Heart right ventricle (tissue), 16 donors: ENCODE data around the gene RPRD2. TPM values are rescaled to one million over a fixed set of nuclear protein-coding genes. Genes with fewer than 3 reads are reported as not detected.

ENCODE experiments used
- ATAC-seq, 8 donors: fragments of 200-7000 bp; cut with Tn5 transposase; one replicate each; pipeline ENCODE4 v1.9.1; 2020; ENCODE audit warnings: mild to moderate bottlenecking in 8 of 8, moderate library complexity in 8 of 8, moderate number of reproducible peaks in 1 of 8
- DNase-seq, 2 donors: peaks; one replicate each; pipeline ENCODE4 v3.0.0-alpha.2; 2020
- H3K27ac ChIP-seq, 10 donors: fragments of 200-600 bp; sonication (generic) in 2 of 10; one replicate each; pipeline versions ENCODE4 v1.5.0 to v1.8.0; 2020 to 2022; ENCODE audit warnings: mild to moderate bottlenecking in 3 of 10
- H3K27me3 ChIP-seq, 7 donors: fragments of 200-600 bp; one replicate each; pipeline ENCODE4 v1.8.0; 2021 to 2022; ENCODE audit warnings: mild to moderate bottlenecking in 2 of 7
- H3K36me3 ChIP-seq, 9 donors: fragments of 200-600 bp; sonication (generic) in 1 of 9; one replicate each; pipeline versions ENCODE4 v1.5.0 to v1.8.0; 2020 to 2022; ENCODE audit warnings: mild to moderate bottlenecking in 2 of 9
- H3K4me1 ChIP-seq, 9 donors: fragments of 200-600 bp; sonication (generic) in 1 of 9; one replicate each; pipeline versions ENCODE4 v1.5.0 to v1.8.0; 2020 to 2022; ENCODE audit warnings: mild to moderate bottlenecking in 4 of 9
- H3K4me3 ChIP-seq, 10 donors: fragments of 200-600 bp; sonication (generic) in 2 of 10; one replicate each; pipeline versions ENCODE4 v1.5.0 to v1.8.0; 2020 to 2022; ENCODE audit warnings: mild to moderate bottlenecking in 7 of 10, moderate library complexity in 2 of 10
- H3K9me3 ChIP-seq, 11 donors: fragments of 200-600 bp in 10 of 11; sonication (generic) in 2 of 11; one replicate each; pipeline versions ENCODE4 v1.5.0 to v1.8.0; 2013 to 2022; ENCODE audit warnings: mild to moderate bottlenecking in 2 of 11, control low read depth in 1 of 11, moderate library complexity in 1 of 11
- WGBS, 2 donors: extraction: QIAGEN DNeasy Blood & Tissue Kit; methylation state at CpG; one replicate each; pipeline ENCODE4 v1.1.7; 2013; ENCODE audit warnings: inconsistent platforms in 1 of 2; 5-methylcytosine and 5-hydroxymethylcytosine counted together
- intact Hi-C, 10 donors: fragments of 100-400 bp; cut with DNase I; formaldehyde crosslinking; loops; one replicate each; pipeline versions ENCODE4 v1.11.1 to v1.14.2; 2022
- polyA plus RNA-seq, 2 donors: library from polyadenylated mRNA; stranded (reverse); fragments of 200-250 nt; gene quantifications; one replicate each; pipeline ENCODE4 v1.2.3, GENCODE V29; 2013
- total RNA-seq, 10 donors: library from RNA; stranded (reverse); fragmentation: NEBNext Ultra II Directional in 3 of 10; extraction: Animal tissue kit (Norgen Biotek cat#: 25700) in 3 of 10; gene quantifications; one replicate each; pipeline versions ENCODE4 v1.2.1 to v1.2.4, GENCODE V29; 2021 to 2023
- TF ChIP-seq, protein P1 (sequence below), 9 donors: fragments of 200-600 bp; sonication (generic) in 2 of 9; IDR thresholded peaks; one replicate each; pipeline versions ENCODE4 v1.5.0 to v1.8.0; 2021 to 2022; ENCODE audit warnings: antibody characterized with exemption in 9 of 9, mild to moderate bottlenecking in 5 of 9, moderate library complexity in 1 of 9
- donor health status: Arrhythmogenic right ventricular cardiomyopathy.
- donor health status: ischemic (EF 13 %, LVEDD 7.1; RV severe dilation, severe dysfunction).
- donor health status: healthy with polysubstance abuse.
- donor health status: DM: no; HTN: yes; CAD: no.
- donor health status: DM: no; HTN: no; CAD: no.
- donor health status: ischemic (EF 25% LVEDD 6.9; RV normal size, moderate dysfunction).
- donor health status: ischemic (EF 25% LVEDD 5.7; RV mildly dilated, moderate dysfunction).
- donor health status: healthy.
- donor health status: DM: yes; HTN: yes; CAD: no.
- donor health status: Ischemic cardiomyopathy.
- donor health status: ischemic (EF 35%, LVEDD 5.7; RV mildly dilated, moderate dysfunction).
- donor health status: nonischemic (EF 11% LVEDD 7.7; RV severe dilation, severe dysfunction).
- donor health status: DM: yes; HTN: yes; CAD: no.
- donor health status: PGD.
- donor health status: ischemic (EF 29% LVEDD 5.4; RV normal size, mild dysfunction).
- donor health status: nonischemic (EF 23%, LVEDD 6.1; RV moderate dilation, normal function).

The RPRD2 gene
- total and polyA plus RNA-seq, 12 donors: 4.0 to 34.5 (median 27.9) TPM

DNA sequence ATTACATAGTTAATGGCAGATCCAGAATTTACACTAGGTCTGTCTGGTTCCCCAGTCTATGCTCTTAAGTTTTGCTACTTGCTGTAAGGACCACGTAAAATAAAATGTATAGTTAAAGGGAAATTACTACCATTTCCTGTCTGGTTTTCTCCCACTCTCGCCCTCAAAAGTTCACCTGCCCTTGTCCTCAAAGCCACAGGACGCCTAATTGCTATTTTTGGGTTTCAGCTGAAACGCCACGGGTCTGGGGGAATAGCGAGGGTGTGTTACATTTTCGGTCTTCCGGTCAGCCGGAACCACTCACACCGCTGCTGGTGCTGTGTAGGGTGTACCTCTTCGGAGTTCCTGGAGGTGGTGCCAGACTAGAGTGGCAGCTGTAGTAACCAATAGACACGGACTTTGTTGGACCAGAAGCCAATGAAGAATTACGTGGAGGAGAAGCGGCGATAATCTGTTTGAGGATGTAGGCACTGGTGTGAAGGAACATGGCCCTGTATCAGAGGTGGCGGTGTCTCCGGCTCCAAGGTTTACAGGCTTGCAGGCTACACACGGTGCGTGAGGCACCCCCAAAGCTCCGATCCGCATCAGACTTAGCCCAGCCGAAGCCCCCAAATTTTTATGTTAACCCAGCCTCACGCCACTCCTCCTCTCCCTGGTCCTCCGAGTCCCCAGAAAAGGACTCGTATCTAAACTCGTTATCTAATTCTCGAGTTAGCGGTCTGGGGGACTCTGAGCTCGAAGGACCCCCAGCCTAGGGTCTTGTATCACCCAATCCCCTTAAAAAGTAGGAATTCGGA, 123.2 kb downstream of the RPRD2 start, which contains the start of gene TARS2:
TSS of gene TARS2 (plus strand) at position 454 of the 797 bp plus-strand sequence. CDS start at position 486, 32 bp downstream.
- H3K4me3 ChIP-seq: peak within 1 kb of the TSS; percentile 61 to 89 (median 79)
- ATAC-seq (peak; percentile 99 to 100 (median 100)), DNase-seq (peak; percentile 85 to 98)
- no peaks in the 10 kb centered on the region for H3K27me3 ChIP-seq
- no peaks in the 10 kb centered on the region for H3K9me3 ChIP-seq
- TF ChIP-seq, protein P1, sequence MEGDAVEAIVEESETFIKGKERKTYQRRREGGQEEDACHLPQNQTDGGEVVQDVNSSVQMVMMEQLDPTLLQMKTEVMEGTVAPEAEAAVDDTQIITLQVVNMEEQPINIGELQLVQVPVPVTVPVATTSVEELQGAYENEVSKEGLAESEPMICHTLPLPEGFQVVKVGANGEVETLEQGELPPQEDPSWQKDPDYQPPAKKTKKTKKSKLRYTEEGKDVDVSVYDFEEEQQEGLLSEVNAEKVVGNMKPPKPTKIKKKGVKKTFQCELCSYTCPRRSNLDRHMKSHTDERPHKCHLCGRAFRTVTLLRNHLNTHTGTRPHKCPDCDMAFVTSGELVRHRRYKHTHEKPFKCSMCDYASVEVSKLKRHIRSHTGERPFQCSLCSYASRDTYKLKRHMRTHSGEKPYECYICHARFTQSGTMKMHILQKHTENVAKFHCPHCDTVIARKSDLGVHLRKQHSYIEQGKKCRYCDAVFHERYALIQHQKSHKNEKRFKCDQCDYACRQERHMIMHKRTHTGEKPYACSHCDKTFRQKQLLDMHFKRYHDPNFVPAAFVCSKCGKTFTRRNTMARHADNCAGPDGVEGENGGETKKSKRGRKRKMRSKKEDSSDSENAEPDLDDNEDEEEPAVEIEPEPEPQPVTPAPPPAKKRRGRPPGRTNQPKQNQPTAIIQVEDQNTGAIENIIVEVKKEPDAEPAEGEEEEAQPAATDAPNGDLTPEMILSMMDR (IDR thresholded peaks at IDR 0.05): peak in 6 of 9 donors; percentile 23 to 43 (median 34)
- 0% methylated on average over 30 of the region's 30 CpGs for WGBS, 2 donors
- H3K36me3 ChIP-seq: peaks cover 0 to 37% (median 14%) of the 10 kb centered on the region in 9 donors
- peak within 1 kb of the TSS in 9 of 10 donors; percentile 57 to 89 (median 78) for H3K27ac ChIP-seq
- H3K4me1 ChIP-seq: peaks cover 6 to 15% (median 10%) of the 10 kb centered on the region in 9 donors
- intact Hi-C loops: loop anchor here in 2 of 10 donors (1.0 kb wide), 1 partner anchor 28 kb away; the partner anchor contains the start of gene FALEC (in 2 of the 2)

GRCh38 chr1:150487763-150488115, 123.8 kb downstream of the RPRD2 start:
- intact Hi-C loops: loop anchor here in 2 of 10 donors (1.0 kb wide), 1 partner anchor 28 kb away; the partner anchor contains the start of gene FALEC (in 2 of the 2)
- H3K27me3 ChIP-seq: no peaks in the 10 kb centered on the region
- peak in 1 of 8 donors; percentile 2 for ATAC-seq
- DNase-seq: no peak
- peak overlapping the region; percentile 61 to 89 (median 79) for H3K4me3 ChIP-seq
- H3K4me1 ChIP-seq: peaks cover 6 to 15% (median 10%) of the 10 kb centered on the region in 9 donors
- 3 to 4% methylated on average over 7 of the region's 7 CpGs for WGBS, 2 donors
- peaks cover 0 to 42% (median 19%) of the 10 kb centered on the region in 9 donors for H3K36me3 ChIP-seq
- TF ChIP-seq, protein P1 (IDR thresholded peaks at IDR 0.05): no peak
- H3K9me3 ChIP-seq: no peaks in the 10 kb centered on the region
- peak overlapping the region in 8 of 10 donors; percentile 62 to 89 (median 80) for H3K27ac ChIP-seq

- Histone ChIP-seq H3K27ac (no peak overlapping the region), H3K27me3 (no peaks in the 10 kb centered on the region), H3K36me3 (peaks cover 0 to 90% (median 48%) of the 10 kb centered on the region in 9 donors), H3K4me1 (peaks cover under 1 to 7% (median 4%) of the 10 kb centered on the region in 9 donors), H3K9me3 (no peaks in the 10 kb centered on the region), H3K4me3 (no peak overlapping the region)
- DNase-seq (no peak), ATAC-seq (no peak)
- 95 to 98% methylated on average over 8 of the region's 8 CpGs for WGBS, 2 donors
- TF ChIP-seq, protein P1 (IDR thresholded peaks at IDR 0.05): no peak
- intact Hi-C loops: no loop called here
Measured at GRCh38 chr1:150493175-150493574, 129.2 kb downstream of the RPRD2 start.

DNA sequence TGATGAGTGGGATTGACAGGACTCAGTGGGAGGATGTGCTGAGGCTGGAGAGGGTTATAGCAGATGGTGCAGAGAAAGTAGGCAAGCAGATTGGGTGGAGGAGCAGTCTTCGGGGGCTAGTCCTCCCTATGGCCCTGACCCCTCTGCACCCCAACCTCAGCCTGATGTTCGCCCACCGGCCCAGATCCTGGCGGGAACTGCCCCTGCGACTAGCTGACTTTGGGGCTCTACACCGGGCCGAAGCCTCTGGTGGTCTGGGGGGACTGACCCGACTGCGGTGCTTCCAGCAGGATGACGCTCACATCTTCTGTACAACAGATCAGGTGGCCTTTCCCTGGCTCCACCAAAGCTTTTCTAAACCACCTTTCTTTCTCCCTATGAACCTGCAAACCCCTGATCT, 134.4 kb downstream of the RPRD2 start:
- WGBS, 2 donors: 88 to 97% methylated on average over 10 of the region's 10 CpGs
- TF ChIP-seq, protein P1 (IDR thresholded peaks at IDR 0.05): no peak

More for the DNA sequence above, 134.4 kb downstream of the RPRD2 start:
- Histone ChIP-seq H3K4me1 (no peaks in the 10 kb centered on the region), H3K27me3 (no peaks in the 10 kb centered on the region), H3K4me3 (no peak overlapping the region), H3K36me3 (peaks cover 0 to 92% (median 34%) of the 10 kb centered on the region in 9 donors), H3K9me3 (no peaks in the 10 kb centered on the region), H3K27ac (no peak overlapping the region)
- no peak for ATAC-seq
- DNase-seq: no peak
- intact Hi-C loops: no loop called here
